Progenitor cell of endocrine pancreas (in vitro differentiated cells): Measurements from ENCODE around the gene TPRA1. TPM values are rescaled to one million over a fixed set of nuclear protein-coding genes. Genes with fewer than 3 reads are reported as not detected.

Source experiments
- DNase-seq: peaks from one replicate; pipeline ENCODE4 v3.0.0; 2021; ENCODE audit warnings: low spot score; ENCODE audit not compliant: unreplicated experiment
- H3K27ac Mint-ChIP-seq: 2 replicates; pipeline ENCODE4 v1.8.0; 2021; ENCODE audit warnings: mild to moderate bottlenecking, moderate library complexity, mixed read lengths
- H3K27me3 Mint-ChIP-seq: 2 replicates; pipeline ENCODE4 v1.8.0; 2021; ENCODE audit warnings: mixed read lengths
- H3K36me3 Mint-ChIP-seq: 2 replicates; pipeline ENCODE4 v1.8.0; 2022; ENCODE audit warnings: mixed read lengths; ENCODE audit not compliant: insufficient read depth
- H3K4me1 Mint-ChIP-seq: 2 replicates; pipeline ENCODE4 v1.8.0; 2021; ENCODE audit warnings: low read depth, mixed read lengths
- H3K4me3 Mint-ChIP-seq: 2 replicates; pipeline ENCODE4 v1.8.0; 2021; ENCODE audit warnings: low read depth, mild to moderate bottlenecking, moderate library complexity, mixed read lengths
- H3K9me3 Mint-ChIP-seq: 2 replicates; pipeline ENCODE4 v1.8.0; 2021; ENCODE audit warnings: low read depth, mixed read lengths
- CTCF ChIP-seq: fragments of 200-600 bp; sonication (generic); IDR thresholded peaks from one replicate; pipeline ENCODE4 v1.5.0; 2021; ENCODE audit warnings: antibody characterized with exemption, mild to moderate bottlenecking; ENCODE audit not compliant: unreplicated experiment
- total RNA-seq: library from RNA; stranded (reverse); gene quantifications from 2 replicates; pipeline ENCODE4 v1.2.1, GENCODE V29; 2021

TPRA1 gene
- total RNA-seq, 1 donor from 2014 or later = 25.1 TPM

DNA sequence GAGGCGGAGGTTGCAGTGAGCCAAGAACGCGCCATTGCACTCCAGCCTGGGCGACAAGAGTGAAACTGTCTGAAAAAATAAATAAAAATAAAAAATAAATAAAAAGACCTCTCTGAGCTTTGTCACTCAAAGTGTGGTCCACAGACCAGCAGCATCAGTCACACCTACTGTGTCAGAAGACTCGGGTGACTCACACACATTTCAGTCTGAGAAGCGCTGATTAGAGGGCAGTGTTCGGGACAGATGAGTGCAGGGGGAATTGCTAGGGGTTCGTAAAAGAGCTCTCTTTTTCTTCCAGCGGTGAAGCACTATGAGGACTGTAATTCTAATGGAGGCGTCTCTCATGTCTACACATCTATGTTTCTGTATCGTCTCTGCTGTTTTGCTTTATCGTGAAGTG lies 44.1 kb upstream of the TPRA1 start:
- no peak overlapping the region for H3K4me3 Mint-ChIP-seq
- H3K9me3 Mint-ChIP-seq = no peaks in the 10 kb centered on the region
- no peak overlapping the region for H3K27ac Mint-ChIP-seq
- TF ChIP-seq CTCF = no peak
- peaks cover 6% of the 10 kb centered on the region for H3K4me1 Mint-ChIP-seq
- H3K27me3 Mint-ChIP-seq = peaks cover 16% of the 10 kb centered on the region
- no peak for DNase-seq
- H3K36me3 Mint-ChIP-seq = no peaks in the 10 kb centered on the region

DNA sequence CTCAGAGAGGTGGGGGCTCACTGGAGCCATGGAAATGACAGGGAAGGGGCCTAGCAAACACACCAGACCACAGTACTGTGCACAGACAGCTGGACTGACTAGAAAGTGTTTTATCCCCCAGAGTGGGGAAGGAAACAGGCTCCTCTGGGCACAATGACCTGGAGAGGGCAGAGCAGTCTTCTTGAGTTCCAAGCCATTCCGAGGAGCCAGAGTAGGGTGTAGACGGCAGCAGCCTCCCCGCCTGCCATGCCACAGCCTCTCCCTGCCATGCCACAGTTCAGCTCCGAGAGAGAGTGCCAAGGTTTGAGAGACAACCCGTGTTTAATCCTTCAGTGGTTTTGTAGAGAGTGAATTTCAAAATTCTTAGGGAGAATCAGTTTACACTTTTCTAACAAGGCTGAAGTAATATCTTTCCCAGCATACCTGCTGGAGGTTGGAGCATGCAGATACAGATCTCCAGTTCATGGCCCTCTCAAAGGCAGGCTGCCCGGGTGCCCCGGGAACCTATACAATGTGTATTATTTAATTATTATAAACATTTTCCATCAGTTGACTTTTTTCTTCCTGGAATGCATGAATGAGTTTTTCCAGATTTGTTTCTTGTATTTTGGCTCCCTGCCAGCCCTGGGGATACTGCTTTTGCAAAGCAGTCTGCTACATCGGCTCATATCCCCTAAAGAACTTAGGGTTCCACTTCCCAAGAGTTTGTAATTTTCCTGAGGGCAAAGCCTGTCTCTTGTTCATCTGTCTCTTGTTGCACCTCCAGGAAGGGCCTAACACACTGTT lies 41.7 kb upstream of the TPRA1 start:
- no peaks in the 10 kb centered on the region for H3K36me3 Mint-ChIP-seq
- DNase-seq = no peak
- H3K27ac Mint-ChIP-seq = no peak overlapping the region
- H3K9me3 Mint-ChIP-seq = no peaks in the 10 kb centered on the region
- TF ChIP-seq CTCF = no peak
- H3K27me3 Mint-ChIP-seq = peaks cover 33% of the 10 kb centered on the region
- no peak overlapping the region for H3K4me3 Mint-ChIP-seq
- peaks cover 7% of the 10 kb centered on the region for H3K4me1 Mint-ChIP-seq

DNA sequence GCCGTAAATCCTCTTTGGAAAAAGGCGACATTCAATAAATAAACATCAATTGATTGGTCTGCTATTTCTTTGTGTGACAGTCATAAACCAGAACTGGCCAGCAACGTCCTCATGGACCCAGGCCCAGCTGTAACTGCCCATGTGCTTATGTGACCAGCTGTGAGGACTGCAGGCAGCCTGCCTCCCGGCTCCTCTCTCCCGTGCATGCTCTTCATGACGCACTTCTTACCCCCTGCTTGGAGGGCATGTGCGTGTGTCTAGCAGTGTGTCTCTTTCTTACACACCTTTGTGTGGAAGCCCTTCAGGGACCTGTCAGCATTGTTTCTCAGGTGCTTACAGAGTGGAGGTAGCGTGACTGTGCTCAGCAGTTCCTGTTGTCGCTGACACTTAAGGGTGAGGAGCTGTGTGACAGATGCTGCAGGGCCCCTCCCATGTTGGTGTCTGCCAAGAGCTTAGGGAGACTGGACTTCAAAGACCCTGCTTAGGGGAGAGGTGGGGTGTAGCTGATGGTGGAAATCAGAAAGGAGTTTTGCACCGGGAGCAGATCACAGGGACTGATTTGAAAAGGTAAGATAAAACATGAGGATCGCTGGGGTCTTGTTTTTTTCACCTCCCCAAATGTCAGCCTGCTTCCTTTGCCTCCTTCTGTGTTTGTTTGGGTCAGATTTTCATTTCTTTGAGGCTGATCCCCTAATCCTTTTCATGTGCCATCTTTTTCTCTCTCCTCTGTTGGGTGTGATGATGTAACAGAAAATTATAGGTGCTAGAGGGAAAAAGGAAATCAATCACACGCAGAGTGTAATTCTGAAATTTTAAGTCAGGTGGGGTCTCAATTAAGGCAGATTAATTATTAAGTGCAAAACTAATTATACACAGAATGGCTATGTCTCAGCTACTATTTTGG lies 40.5 kb upstream of the TPRA1 start:
- Mint-ChIP-seq H3K27ac (no peak overlapping the region), H3K4me1 (peaks cover 7% of the 10 kb centered on the region), H3K27me3 (peaks cover 45% of the 10 kb centered on the region), H3K9me3 (no peaks in the 10 kb centered on the region), H3K4me3 (no peak overlapping the region), H3K36me3 (no peaks in the 10 kb centered on the region)
- no peak for TF ChIP-seq CTCF
- no peak for DNase-seq

DNA sequence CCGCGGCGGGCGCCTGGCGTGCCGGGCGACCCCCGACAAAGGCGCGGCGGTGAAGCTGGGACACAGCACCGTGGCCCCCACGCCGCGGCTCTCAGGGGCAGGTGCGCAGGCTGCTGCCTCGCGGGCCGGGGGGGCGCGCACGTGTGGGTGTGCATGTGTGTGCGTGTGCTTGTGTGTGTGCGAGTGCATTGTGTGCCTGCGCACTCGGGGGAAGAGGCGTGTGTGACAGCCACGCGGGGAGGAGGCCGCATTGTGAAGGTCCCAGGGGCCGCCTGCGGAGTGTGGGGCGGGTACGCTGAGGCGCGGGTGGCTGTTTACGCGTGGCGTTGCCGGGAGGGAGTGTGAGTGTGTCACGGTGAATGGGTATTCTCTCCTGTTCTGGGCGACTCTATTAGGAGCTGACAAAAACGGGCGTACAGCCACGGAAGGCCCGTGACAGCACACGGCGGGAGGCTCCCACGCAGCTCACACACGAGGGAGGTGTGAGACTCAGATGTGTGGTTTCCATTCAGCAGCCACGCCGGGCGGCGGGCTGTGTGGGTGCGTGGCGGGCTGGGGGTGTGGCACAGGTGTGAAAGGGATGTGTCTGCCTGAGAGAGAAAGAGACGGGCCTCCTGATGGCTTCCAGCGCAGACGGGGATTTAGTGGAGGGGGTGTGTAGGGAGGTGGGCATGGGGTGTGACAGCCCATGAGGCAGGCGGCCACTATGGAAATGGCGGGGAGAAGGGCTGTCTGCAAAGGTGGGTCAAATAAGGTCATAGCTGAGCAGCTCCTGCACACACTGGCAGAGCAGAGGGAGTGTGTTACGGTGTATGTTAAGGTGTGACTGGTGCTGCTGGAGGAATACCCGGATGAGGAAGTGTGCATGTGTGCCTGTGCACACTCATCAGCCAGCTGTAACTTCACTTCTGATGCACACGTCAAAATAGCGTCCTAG lies 39.2 kb upstream of the TPRA1 start:
- Mint-ChIP-seq H3K9me3 (no peaks in the 10 kb centered on the region), H3K4me3 (peak overlapping the region; percentile 74), H3K4me1 (peaks cover 7% of the 10 kb centered on the region), H3K36me3 (no peaks in the 10 kb centered on the region), H3K27ac (peak overlapping the region; percentile 86), H3K27me3 (peaks cover 51% of the 10 kb centered on the region)
- TF ChIP-seq CTCF = no peak
- no peak for DNase-seq
